H1 (cell line): ENCODE measurements around the gene ZNF70. TPM values are rescaled to one million over a fixed set of nuclear protein-coding genes. Genes with fewer than 3 reads are reported as not detected.

Experiments used
- CTCF ChIA-PET: fragments of 300-600 bp; sonication (Branson Sonifier 250); formaldehyde crosslinking; loops from one replicate; lab custom pipeline; 2021; ENCODE audit not compliant: partially characterized antibody; lab: Charles Lee
- POLR2A ChIA-PET: fragments of 300-600 bp; sonication (Branson Sonifier 250); formaldehyde crosslinking; loops from one replicate; lab custom pipeline; 2021; ENCODE audit warnings: inconsistent platforms; ENCODE audit not compliant: partially characterized antibody; lab: Charles Lee
- DNase-seq, 2 experiments: peaks; one replicate each; pipeline versions ENCODE4 v3.0.0 to v3.0.0-alpha.2; 2010 to 2022; ENCODE audit warnings: low spot score in 2 of 2, low read depth in 1 of 2, mixed read lengths in 1 of 2
- FAIRE-seq: peaks from 2 replicates; lab custom pipeline; 2011; peaks lifted over from hg19 to GRCh38; lab: Jason Lieb, UNC
- H2AFZ ChIP-seq: 2 replicates; pipeline ENCODE4 v1.8.1; 2012; ENCODE audit warnings: low read length, inconsistent platforms
- H2AK5ac ChIP-seq: 2 replicates; pipeline ENCODE4 v1.6.1; 2013; ENCODE audit warnings: low read depth, low read length
- H2BK120ac ChIP-seq: replicated peaks from 2 replicates; pipeline ENCODE3; 2013; ENCODE audit warnings: low read depth, low read length, inconsistent platforms
- H2BK12ac ChIP-seq: 2 replicates; pipeline ENCODE4 v1.6.1; 2013; ENCODE audit warnings: low read depth, low read length
- H2BK15ac ChIP-seq: 2 replicates; pipeline ENCODE4 v1.6.1; 2013; ENCODE audit warnings: low read length
- H2BK20ac ChIP-seq: 2 replicates; pipeline ENCODE4 v1.6.1; 2013; ENCODE audit warnings: low read length
- H2BK5ac ChIP-seq: 2 replicates; pipeline ENCODE4 v1.6.1; 2013; ENCODE audit warnings: low read depth, low read length
- H3K14ac ChIP-seq: 2 replicates; pipeline ENCODE4 v1.6.1; 2013; ENCODE audit warnings: inconsistent platforms; ENCODE audit not compliant: insufficient read length
- H3K18ac ChIP-seq: 2 replicates; pipeline ENCODE4 v1.6.1; 2013; ENCODE audit warnings: low read length; ENCODE audit errors: extremely low read depth
- H3K23ac ChIP-seq: 2 replicates; pipeline ENCODE4 v1.6.1; 2013; ENCODE audit warnings: inconsistent platforms; ENCODE audit not compliant: insufficient read length
- H3K23me2 ChIP-seq: 2 replicates; pipeline ENCODE4 v1.6.1; 2013; ENCODE audit warnings: low read depth, low read length
- H3K27ac ChIP-seq: 2 replicates; pipeline ENCODE4 v1.6.1; 2011; ENCODE audit warnings: low read depth, low read length, inconsistent platforms
- H3K27me3 ChIP-seq, 4 experiments: replicated peaks in 1 of 4; 1 replicate in 1 of 4; 2 replicates in 3 of 4; pipeline versions ENCODE4 v1.6.1 to v1.8.1; 2011 to 2013; ENCODE audit warnings: low read length in 3 of 4, mild to moderate bottlenecking in 3 of 4, inconsistent platforms in 2 of 4, mixed read lengths in 2 of 4, moderate library complexity in 1 of 4; ENCODE audit not compliant: control insufficient read depth in 3 of 4, insufficient read depth in 3 of 4; ENCODE audit errors: extremely low read depth in 1 of 4
- H3K36me3 ChIP-seq, 4 experiments: 2 replicates each; pipeline versions ENCODE4 v1.6.1 to v1.8.1; 2011 to 2013; ENCODE audit warnings: mild to moderate bottlenecking in 4 of 4, low read length in 3 of 4, moderate library complexity in 2 of 4, control low read depth in 1 of 4, inconsistent platforms in 1 of 4; ENCODE audit not compliant: insufficient read depth in 4 of 4, control insufficient read depth in 2 of 4
- H3K4ac ChIP-seq: replicated peaks from 2 replicates; pipeline ENCODE3; 2013; ENCODE audit warnings: low read length, low read depth, mixed read lengths, inconsistent platforms; ENCODE audit not compliant: insufficient read length
- H3K4me1 ChIP-seq, 4 experiments: replicated peaks in 1 of 4; 1 replicate in 1 of 4; 2 replicates in 3 of 4; pipeline versions ENCODE4 v1.6.1 to v1.8.1; 2011 to 2013; ENCODE audit warnings: low read length in 3 of 4, inconsistent platforms in 2 of 4, mixed read lengths in 1 of 4; ENCODE audit not compliant: insufficient read depth in 4 of 4, control insufficient read depth in 3 of 4
- H3K4me2 ChIP-seq, 2 experiments: 2 replicates each; pipeline versions ENCODE4 v1.6.1 to v1.8.1; 2011 to 2013; ENCODE audit warnings: low read depth in 2 of 2, low read length in 2 of 2, control low read depth in 1 of 2, inconsistent platforms in 1 of 2, mild to moderate bottlenecking in 1 of 2; ENCODE audit not compliant: insufficient read depth in 1 of 2
- H3K4me3 ChIP-seq, 4 experiments: fragments of 200-600, 300-600 bp in 1 of 4; sonication (generic), shearing (Covaris generic), sonication (Bioruptor Twin) in 1 of 4; 2 replicates each; pipeline versions ENCODE4 v1.5.1 to v1.8.1; 2011 to 2016; ENCODE audit warnings: low read length in 4 of 4, low read depth in 3 of 4, control low read depth in 2 of 4, inconsistent platforms in 2 of 4, mild to moderate bottlenecking in 2 of 4, mixed read lengths in 1 of 4, moderate library complexity in 1 of 4; ENCODE audit not compliant: insufficient read depth in 2 of 4; ENCODE audit errors: extremely low read depth in 1 of 4
- H3K56ac ChIP-seq: replicated peaks from 2 replicates; pipeline ENCODE3; 2013; ENCODE audit warnings: low read depth, mild to moderate bottlenecking, mixed read lengths, low read length, inconsistent platforms; ENCODE audit not compliant: insufficient read length
- H3K79me1 ChIP-seq: 2 replicates; pipeline ENCODE4 v1.6.1; 2013; ENCODE audit warnings: low read depth, low read length, control low read depth
- H3K79me2 ChIP-seq, 2 experiments: 2 replicates each; pipeline versions ENCODE4 v1.6.1 to v1.8.1; 2012 to 2013; ENCODE audit warnings: low read length in 2 of 2, mild to moderate bottlenecking in 2 of 2, inconsistent platforms in 1 of 2; ENCODE audit not compliant: insufficient read depth in 2 of 2, control insufficient read depth in 1 of 2
- H3K9ac ChIP-seq, 4 experiments: replicated peaks in 1 of 4; 1 replicate in 1 of 4; 2 replicates in 3 of 4; pipeline versions ENCODE4 v1.6.1 to v1.8.1; 2011 to 2013; ENCODE audit warnings: low read depth in 3 of 4, low read length in 3 of 4, control low read depth in 2 of 4, mild to moderate bottlenecking in 2 of 4, moderate library complexity in 2 of 4, inconsistent platforms in 1 of 4; ENCODE audit errors: extremely low read depth in 1 of 4
- H3K9me3 ChIP-seq, 2 experiments: 2 replicates each; pipeline versions ENCODE4 v1.6.1 to v1.8.1; 2012 to 2013; ENCODE audit warnings: mild to moderate bottlenecking in 2 of 2, moderate library complexity in 2 of 2, control low read depth in 1 of 2, inconsistent platforms in 1 of 2, low read depth in 1 of 2, low read length in 1 of 2, mixed read lengths in 1 of 2; ENCODE audit not compliant: insufficient read depth in 2 of 2
- H4K20me1 ChIP-seq, 2 experiments: replicated peaks in 1 of 2; 2 replicates each; pipeline versions ENCODE3 to v1.8.1; 2011 to 2013; ENCODE audit warnings: inconsistent platforms in 2 of 2, low read length in 2 of 2, mild to moderate bottlenecking in 1 of 2; ENCODE audit not compliant: insufficient read depth in 2 of 2, control insufficient read depth in 1 of 2
- H4K5ac ChIP-seq: 2 replicates; pipeline ENCODE4 v1.6.1; 2013; ENCODE audit warnings: low read length, low read depth, mixed read lengths, inconsistent platforms; ENCODE audit not compliant: insufficient read length
- H4K8ac ChIP-seq: 2 replicates; pipeline ENCODE4 v1.8.0; 2013; ENCODE audit warnings: mild to moderate bottlenecking, moderate library complexity, low read length, inconsistent platforms; ENCODE audit not compliant: insufficient read depth; ENCODE audit errors: extremely low read depth
- H4K91ac ChIP-seq: replicated peaks from 2 replicates; pipeline ENCODE3; 2013; ENCODE audit warnings: low read length, mixed read lengths, inconsistent platforms; ENCODE audit not compliant: insufficient read length
- CHD1 ChIP-seq: IDR thresholded peaks from 2 replicates; pipeline ENCODE4 v1.6.1; 2012; ENCODE audit warnings: low read depth, low read length, improper control_type of control experiment
- JUN ChIP-seq: IDR thresholded peaks from 2 replicates; pipeline ENCODE4 v1.6.1; 2011; ENCODE audit warnings: low read depth, mild to moderate bottlenecking, improper control_type of control experiment, low read length
- KDM5A ChIP-seq: fragments of 200-600 bp; IDR thresholded peaks from 2 replicates; pipeline ENCODE4 v1.7.1; 2012; ENCODE audit warnings: mild to moderate bottlenecking, low read length, inconsistent platforms, mixed read lengths
- SP2 ChIP-seq: IDR thresholded peaks from 2 replicates; pipeline ENCODE4 v1.6.1; 2012; ENCODE audit warnings: mild to moderate bottlenecking, low read length, inconsistent platforms
- YY1 ChIP-seq: IDR thresholded peaks from 2 replicates; pipeline ENCODE4 v1.6.1; 2011; ENCODE audit warnings: low read depth, mild to moderate bottlenecking, low read length
- WGBS, 2 experiments: shearing (Covaris generic) in 1 of 2; methylation state at CpG; one replicate each; pipeline versions ENCODE4 v1.1.6 to v1.1.7; 2013 to 2015; ENCODE audit warnings: low lambda C conversion rate in 2 of 2, mixed read lengths in 2 of 2, inconsistent platforms in 1 of 2, low coverage in 1 of 2, missing lambda C conversion rate in 1 of 2; ENCODE audit not compliant: insufficient replicate concordance in 2 of 2, insufficient coverage in 1 of 2, insufficient read length in 1 of 2; ENCODE audit errors: extremely low coverage in 1 of 2, missing lambda C conversion rate in 1 of 2; 5-methylcytosine and 5-hydroxymethylcytosine counted together
- polyA plus RNA-seq, 7 experiments: library from polyadenylated mRNA; depleted of rRNA in 3 of 7; stranded (reverse) in 5 of 7; unstranded in 2 of 7; fragments of >200 nt in 5 of 7; fragments of 200-250 nt in 2 of 7; gene quantifications; 1 replicate in 5 of 7; 2 replicates in 1 of 7; 4 replicates in 1 of 7; pipeline versions ENCODE4 v1.2.1 to v1.2.3, GENCODE V29; 2011 to 2013; ENCODE audit warnings: missing spikeins in 2 of 7, mixed read lengths in 2 of 7
- total RNA-seq: library from RNA; stranded (reverse); fragmentation: NEBNext Ultra II Directional; extraction: Animal tissue kit (Norgen Biotek cat#: 25700); gene quantifications from 2 replicates; pipeline ENCODE4 v1.2.1, GENCODE V29; 2021

The ZNF70 gene
- total and polyA plus RNA-seq, 2 of the 8 experiments (the other 6 are each of a cell fraction or from before 2014, with no cell fraction given), result 1.1 to 2.6 TPM

DNA sequence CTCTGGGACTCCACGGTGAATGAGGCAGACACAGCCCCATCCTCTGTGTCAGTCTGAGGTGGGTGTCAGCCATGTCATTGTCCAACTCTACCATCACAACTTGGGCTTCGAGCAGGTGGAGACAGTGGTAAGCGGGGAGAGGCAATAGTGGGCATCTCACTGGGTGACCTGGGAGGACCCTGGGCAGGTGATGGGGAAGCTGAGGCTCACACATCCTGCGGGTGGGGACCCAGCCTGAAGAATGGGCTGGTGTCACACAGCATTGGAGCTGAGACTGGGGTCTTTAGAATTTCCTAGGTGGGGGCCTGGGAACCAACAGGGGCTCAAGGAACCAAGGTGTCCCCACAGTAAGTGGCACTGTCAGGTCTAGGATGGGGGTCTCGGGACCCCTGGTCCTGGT lies 28.8 kb upstream of the ZNF70 start:
- Histone ChIP-seq H2BK12ac (no peak overlapping the region), H2BK20ac (no peak overlapping the region), H3K79me1 (no peaks in the 10 kb centered on the region; the same call in 1 of the 2 replicates), H3K4me1 (peaks cover 0 to 6% (median 0%) of the 10 kb centered on the region in 4 experiments; a peak in 2 of 7 replicates), H4K91ac (no peak overlapping the region), H3K27me3 (peaks cover 0 to 2% (median under 1%) of the 10 kb centered on the region in 4 experiments; a peak in 2 of 7 replicates), H3K56ac (no peak overlapping the region), H3K4me3 (no peak overlapping the region), H2BK5ac (no peak overlapping the region), H4K20me1 (peaks cover 0 to 2% of the 10 kb centered on the region in 2 experiments), H3K14ac (no peak overlapping the region), H3K23me2 (no peaks in the 10 kb centered on the region), H3K79me2 (no peaks in the 10 kb centered on the region), H2BK120ac (no peak overlapping the region), H3K27ac (no peak overlapping the region), H3K4ac (no peak overlapping the region), H4K5ac (no peak overlapping the region), H3K4me2 (no peak overlapping the region), H2BK15ac (no peak overlapping the region), H2AK5ac (no peak overlapping the region), H4K8ac (no peak overlapping the region), H3K23ac (no peak overlapping the region), H3K9ac (no peak overlapping the region), H3K18ac (no peak overlapping the region), H2AFZ (no peak overlapping the region), H3K36me3 (no peaks in the 10 kb centered on the region), H3K9me3 (no peaks in the 10 kb centered on the region)
- DNase-seq, result no peak
- no peak for TF ChIP-seq JUN
- no peak for TF ChIP-seq KDM5A
- TF ChIP-seq CHD1, result no peak
- no peak for TF ChIP-seq SP2
- no peak for TF ChIP-seq YY1
- WGBS, 2 experiments, result 85% methylated on average over 5 of the region's 5 CpGs; no CpG with 5 or more reads in 1 of the 2 experiments
- ChIA-PET POLR2A (interaction anchor here (3.9 kb wide), 1 partner anchor 12 kb away, joined by 21 read pairs; the partner anchor contains the start of gene CHCHD10), CTCF (no interaction called here)
- FAIRE-seq, result no peak
